A673 (cell line): ENCODE measurements around the gene IKZF2.

ENCODE experiments used
- CTCF ChIP-seq: fragments of 300-800, 200-600 bp; sonication (generic); conservative IDR thresholded peaks from 2 replicates; pipeline ENCODE4 v1.5.1; 2017; ENCODE audit warnings: low read depth, mild to moderate bottlenecking, antibody characterized with exemption, low read length, moderate library complexity, mixed read lengths
- EZH2 ChIP-seq: fragments of 200-600 bp; sonication (generic); IDR thresholded peaks from 2 replicates; pipeline ENCODE4 v1.6.1; 2017; ENCODE audit warnings: borderline replicate concordance, low read depth, mild to moderate bottlenecking, mixed read lengths, antibody characterized with exemption, low read length; ENCODE audit not compliant: poor library complexity, severe bottlenecking

- no peak for TF ChIP-seq CTCF
- TF ChIP-seq EZH2: no peak
Measured at GRCh38 chr2:213019368-213019767, 132.0 kb downstream of the IKZF2 start.
